MCF 10A (cell line): ENCODE measurements around the gene ANGPTL2. TPM values are rescaled to one million over a fixed set of nuclear protein-coding genes. Genes with fewer than 3 reads are reported as not detected.

Source experiments
- BruUV-seq: library from RNA; stranded (reverse); fragments of 400-500 nt; replicated peaks from 2 replicates; lab custom pipeline; 2021; lab: Mats Ljungman, UMichigan
- CTCF ChIA-PET: fragments of 300-600 bp; sonication (Branson Sonifier 250); formaldehyde crosslinking; extraction: SDS; loops from one replicate; lab custom pipeline; 2021; ENCODE audit warnings: antibody characterized with exemption, inconsistent platforms; lab: Yijun Ruan, JAX
- POLR2A ChIA-PET: fragments of 300-600, 350-650 bp; sonication (Branson Sonifier 250); formaldehyde crosslinking; extraction: SDS; loops from one replicate; lab custom pipeline; 2020; ENCODE audit warnings: antibody characterized with exemption, inconsistent platforms; lab: Yijun Ruan, JAX
- DNase-seq: peaks from one replicate; pipeline ENCODE4 v3.0.0-alpha.2; 2018; ENCODE audit not compliant: unreplicated experiment
- H3K27ac Mint-ChIP-seq: one replicate; pipeline ENCODE4 v1.8.0; 2022; ENCODE audit warnings: mild to moderate bottlenecking, low read depth, mixed read lengths; ENCODE audit not compliant: unreplicated experiment
- H3K27me3 Mint-ChIP-seq: one replicate; pipeline ENCODE4 v1.8.0; 2022; ENCODE audit warnings: mixed read lengths; ENCODE audit not compliant: insufficient read depth, unreplicated experiment
- H3K36me3 Mint-ChIP-seq: one replicate; pipeline ENCODE4 v1.8.0; 2022; ENCODE audit warnings: mild to moderate bottlenecking, moderate library complexity, mixed read lengths; ENCODE audit not compliant: insufficient read depth, unreplicated experiment
- H3K4me1 Mint-ChIP-seq: one replicate; pipeline ENCODE4 v1.8.0; 2022; ENCODE audit warnings: mixed read lengths; ENCODE audit not compliant: insufficient read depth, unreplicated experiment
- H3K4me3 Mint-ChIP-seq: one replicate; pipeline ENCODE4 v1.8.0; 2022; ENCODE audit warnings: mild to moderate bottlenecking, moderate library complexity, mixed read lengths; ENCODE audit not compliant: unreplicated experiment
- H3K9me3 Mint-ChIP-seq: one replicate; pipeline ENCODE4 v1.8.0; 2022; ENCODE audit warnings: mixed read lengths; ENCODE audit not compliant: unreplicated experiment
- CTCF ChIP-seq: fragments of 200-600 bp; IDR thresholded peaks from one replicate; pipeline ENCODE4 v1.8.0; 2022; ENCODE audit warnings: antibody characterized with exemption, mild to moderate bottlenecking; ENCODE audit not compliant: unreplicated experiment
- intact Hi-C: fragments of 100-400 bp; cut with micrococcal nuclease; formaldehyde crosslinking; loops from 2 replicates; pipeline ENCODE4 v1.14.1; 2022
- total RNA-seq: library from RNA; stranded (reverse); gene quantifications from 2 replicates; pipeline ENCODE4 v1.2.3, GENCODE V29; 2022

The ANGPTL2 gene
- total RNA-seq, 1 experiment from 2014 or later, result not detected

- intact Hi-C loops, result no loop called here
- Mint-ChIP-seq H3K27me3 (no peaks in the 10 kb centered on the region), H3K36me3 (no peaks in the 10 kb centered on the region), H3K9me3 (no peaks in the 10 kb centered on the region), H3K27ac (no peak overlapping the region), H3K4me1 (peaks cover 25% of the 10 kb centered on the region), H3K4me3 (no peak overlapping the region)
- TF ChIP-seq CTCF, result no peak
- ChIA-PET POLR2A (no interaction called here), CTCF (interaction anchor here (1.0 kb wide), 1 partner anchor 1260 kb away, joined by 3 read pairs; no protein-coding TSS in a partner anchor)
- DNase-seq, result no peak
- BruUV-seq, result no TSS peak
These were observed 37.6 kb upstream of the ANGPTL2 start for GRCh38 chr9:127159949-127160610.

GRCh38 chr9:127159325-127159801 is 36.9 kb upstream of the ANGPTL2 start:
- Mint-ChIP-seq H3K4me3 (no peak overlapping the region), H3K4me1 (peaks cover 25% of the 10 kb centered on the region), H3K36me3 (no peaks in the 10 kb centered on the region), H3K9me3 (no peaks in the 10 kb centered on the region), H3K27me3 (no peaks in the 10 kb centered on the region), H3K27ac (no peak overlapping the region)
- ChIA-PET POLR2A (no interaction called here), CTCF (interaction anchor here (0.7 to 1.0 kb wide), 2 partner anchors 110 to 1260 kb away, joined by 3 read pairs; no protein-coding TSS in a partner anchor)
- intact Hi-C loops, result no loop called here
- BruUV-seq, result no TSS peak
- TF ChIP-seq CTCF, result no peak
- DNase-seq, result peak; percentile 69

GRCh38 chr9:127158786-127159324 is 36.4 kb upstream of the ANGPTL2 start:
- ChIA-PET CTCF (interaction anchor here (0.7 kb wide), 1 partner anchor 110 kb away, joined by 3 read pairs; no protein-coding TSS in a partner anchor), POLR2A (no interaction called here)
- TF ChIP-seq CTCF, result no peak
- no peak for DNase-seq
- no peaks in the 10 kb centered on the region for H3K9me3 Mint-ChIP-seq
- no peak overlapping the region for H3K4me3 Mint-ChIP-seq
- H3K4me1 Mint-ChIP-seq, result peaks cover 25% of the 10 kb centered on the region
- H3K27me3 Mint-ChIP-seq, result no peaks in the 10 kb centered on the region
- no TSS peak for BruUV-seq
- H3K36me3 Mint-ChIP-seq, result no peaks in the 10 kb centered on the region
- no peak overlapping the region for H3K27ac Mint-ChIP-seq
- intact Hi-C loops, result no loop called here

- no peak for DNase-seq
- intact Hi-C loops, result no loop called here
- no peaks in the 10 kb centered on the region for H3K36me3 Mint-ChIP-seq
- H3K27me3 Mint-ChIP-seq, result no peaks in the 10 kb centered on the region
- no peaks in the 10 kb centered on the region for H3K9me3 Mint-ChIP-seq
- H3K4me1 Mint-ChIP-seq, result peaks cover 15% of the 10 kb centered on the region
- CTCF ChIA-PET, result no interaction called here
- no peak for TF ChIP-seq CTCF
- no peak overlapping the region for H3K4me3 Mint-ChIP-seq
- no TSS peak for BruUV-seq
- H3K27ac Mint-ChIP-seq, result no peak overlapping the region
- POLR2A ChIA-PET, result no interaction called here
These were observed 33.0 kb upstream of the ANGPTL2 start for GRCh38 chr9:127155314-127155960.
